ENCODE data around the gene DNAJB4. TPM values are rescaled to one million over a fixed set of nuclear protein-coding genes. Genes with fewer than 3 reads are reported as not detected.

DNAJB4 gene
- total and polyA plus RNA-seq, 2 of the 13 experiments (the other 11 are each of a cell fraction or from before 2014, with no cell fraction given) = 4.4 to 18.6 TPM

GRCh38 chr1:78038071-78038470, 33.3 kb downstream of the DNAJB4 start (continued):
- TF ChIP-seq SMAD3 (CRISPR knock-in tag; IDR thresholded peaks at IDR 0.05) (no peak), TOE1 (CRISPR knock-in tag; IDR thresholded peaks at IDR 0.05) (no peak), ZBTB34 (CRISPR knock-in tag; IDR thresholded peaks at IDR 0.05) (no peak), KDM1A (CRISPR knock-in tag; IDR thresholded peaks at IDR 0.05) (no peak), PBX2 (CRISPR knock-in tag; IDR thresholded peaks at IDR 0.05) (no peak), BRCA1 (CRISPR knock-in tag; IDR thresholded peaks at IDR 0.05) (no peak)

GRCh38 chr1:78038491-78038939, 33.8 kb downstream of the DNAJB4 start:
- ATAC-seq (no peak), DNase-seq (ENCODE audit: low spot score) (no peak), FAIRE-seq (no peak)
- Histone ChIP-seq H2AFZ (ENCODE audit: low read length) (no peak overlapping the region), H3K79me2 (ENCODE audit: insufficient read depth, low read length) (no peaks in the 10 kb centered on the region), H3K4me2 (ENCODE audit: low read depth, low read length) (no peak overlapping the region), H3K4me1 (ENCODE audit: insufficient read depth, low read length) (peaks cover 25% of the 10 kb centered on the region), H3K36me3 (replicated peaks in 1 of 2; ENCODE audit: control insufficient read depth in 1 of 2, insufficient read depth in 2 of 2, low read length in 2 of 2) (no peaks in the 10 kb centered on the region), H4K20me1 (ENCODE audit: insufficient read depth, low read length) (no peaks in the 10 kb centered on the region), H3K9ac (ENCODE audit: insufficient read depth, low read depth, low read length) (no peak overlapping the region), H3K4me3 (replicated peaks in 1 of 3; ENCODE audit: insufficient read depth in 1 of 3, low read depth in 2 of 3, low read length in 3 of 3) (no peak overlapping the region), H3K27ac (ENCODE audit: extremely low read length, insufficient read depth, low read length) (no peak overlapping the region), H3K27me3 (ENCODE audit: control insufficient read depth in 1 of 2, insufficient read depth in 2 of 2, low read length in 2 of 2) (no peaks in the 10 kb centered on the region), H3K9me3 (ENCODE audit: low read length) (no peaks in the 10 kb centered on the region)
- no TSS peak for BruUV-seq (replicated peaks)
- intact Hi-C loops (cut with micrococcal nuclease; ENCODE audit: unreplicated experiment) = no loop called here
- CTCF ChIA-PET (ENCODE audit: low intra/inter-chr PET ratio, low total read pairs) = no interaction called here
- no peak for TF ChIP-seq HOXA3 (CRISPR knock-in tag; IDR thresholded peaks at IDR 0.05)
- TF ChIP-seq ZNF687 (CRISPR knock-in tag; IDR thresholded peaks at IDR 0.05) = no peak
- no peak for TF ChIP-seq USF2 (IDR thresholded peaks at IDR 0.05; ENCODE audit: low read depth, low read length)
- no peak for TF ChIP-seq USF2 (CRISPR knock-in tag; IDR thresholded peaks at IDR 0.05; ENCODE audit: borderline replicate concordance)
- TF ChIP-seq FOXM1 (CRISPR knock-in tag; IDR thresholded peaks at IDR 0.05) = no peak
- no peak for TF ChIP-seq SP1 (IDR thresholded peaks at IDR 0.05)
- no peak for TF ChIP-seq SP1 (CRISPR knock-in tag; IDR thresholded peaks at IDR 0.05)
- no peak for TF ChIP-seq TOPORS (CRISPR knock-in tag; IDR thresholded peaks at IDR 0.05)
- no peak for TF ChIP-seq CENPT (CRISPR knock-in tag; IDR thresholded peaks at IDR 0.05; ENCODE audit: low read depth)
- no peak for TF ChIP-seq HMG20B (CRISPR knock-in tag; conservative IDR thresholded peaks at IDR 0.05)
- in situ Hi-C loops (cut with HindIII; ENCODE audit: extremely low pct_ligation_motif_present, low pct_unique_long_range_greater_than_20kb) = no loop called here
- POLR2A ChIA-PET = no interaction called here
